GM23248 (cell line): ENCODE results near the gene EPX. TPM values are rescaled to one million over a fixed set of nuclear protein-coding genes. Genes with fewer than 3 reads are reported as not detected.

Source experiments
- DNase-seq: peaks from one replicate; pipeline ENCODE4 v3.0.0-alpha.2; 2015
- H2AFZ ChIP-seq: fragments of 200-600 bp; sonication (generic); 2 replicates; pipeline ENCODE4 v1.6.1; 2016; ENCODE audit warnings: antibody characterized with exemption
- H3F3A ChIP-seq: fragments of 200-600 bp; sonication (generic); 2 replicates; pipeline ENCODE4 v1.6.1; 2016; ENCODE audit warnings: mild to moderate bottlenecking, antibody characterized with exemption, mixed run types; ENCODE audit not compliant: insufficient read depth
- H3K27ac ChIP-seq: fragments of 200-600 bp; sonication (generic); 2 replicates; pipeline ENCODE4 v1.5.1; 2016; ENCODE audit warnings: mild to moderate bottlenecking
- H3K27me3 ChIP-seq: fragments of 200-600 bp; sonication (generic); replicated peaks from 2 replicates; pipeline ENCODE4 v1.6.1; 2016; ENCODE audit warnings: mild to moderate bottlenecking; ENCODE audit not compliant: insufficient read depth
- H3K36me3 ChIP-seq: fragments of 200-600 bp; sonication (generic); 2 replicates; pipeline ENCODE4 v1.6.1; 2016; ENCODE audit warnings: low read depth, mild to moderate bottlenecking
- H3K4me1 ChIP-seq: fragments of 200-600 bp; sonication (generic); 2 replicates; pipeline ENCODE4 v1.6.1; 2016; ENCODE audit warnings: mild to moderate bottlenecking; ENCODE audit not compliant: insufficient read depth
- H3K4me2 ChIP-seq: fragments of 200-600 bp; sonication (generic); one replicate; pipeline ENCODE4 v1.6.1; 2016; ENCODE audit warnings: mild to moderate bottlenecking; ENCODE audit not compliant: unreplicated experiment
- H3K4me3 ChIP-seq: fragments of 200-600 bp; sonication (generic); 2 replicates; pipeline ENCODE4 v1.5.1; 2016; ENCODE audit warnings: mild to moderate bottlenecking
- H3K79me2 ChIP-seq: fragments of 200-600 bp; sonication (generic); 2 replicates; pipeline ENCODE4 v1.6.1; 2016; ENCODE audit warnings: mild to moderate bottlenecking; ENCODE audit not compliant: insufficient read depth
- H3K9ac ChIP-seq: fragments of 200-600 bp; sonication (generic); 2 replicates; pipeline ENCODE4 v1.6.1; 2016; ENCODE audit warnings: mild to moderate bottlenecking
- H3K9me2 ChIP-seq: fragments of 200-600 bp; sonication (generic); 2 replicates; pipeline ENCODE4 v1.6.1; 2016; ENCODE audit warnings: mixed run types, mild to moderate bottlenecking, moderate library complexity; ENCODE audit not compliant: insufficient read depth
- H3K9me3 ChIP-seq: fragments of 200-600 bp; sonication (generic); one replicate; pipeline ENCODE4 v1.6.1; 2017; ENCODE audit warnings: low read depth
- H4K20me1 ChIP-seq: fragments of 200-600 bp; sonication (generic); 2 replicates; pipeline ENCODE4 v1.6.0; 2016; ENCODE audit not compliant: insufficient read depth
- EZH2 ChIP-seq: fragments of 200-600 bp; sonication (generic); IDR thresholded peaks from 2 replicates; pipeline ENCODE4 v1.6.1; 2018; ENCODE audit warnings: antibody characterized with exemption, mild to moderate bottlenecking; ENCODE audit not compliant: insufficient read depth, poor library complexity, severe bottlenecking
- EZH2phosphoT487 ChIP-seq: fragments of 200-600 bp; sonication (generic); IDR thresholded peaks from 2 replicates; pipeline ENCODE4 v1.6.1; 2018; ENCODE audit warnings: antibody characterized with exemption, moderate library complexity, mild to moderate bottlenecking, low read depth; ENCODE audit not compliant: insufficient read depth
- WGBS, 2 experiments: methylation state at CpG; one replicate each; pipeline ENCODE4 v1.1.6; 2015 to 2017; ENCODE audit warnings: low lambda C conversion rate in 2 of 2, low coverage in 1 of 2; ENCODE audit errors: missing lambda C conversion rate in 2 of 2; 5-methylcytosine and 5-hydroxymethylcytosine counted together
- in situ Hi-C: fragments of 300-500 bp; cut with MboI; formaldehyde crosslinking; loops from 2 replicates; pipeline ENCODE4 v1.15.0; 2020
- polyA plus RNA-seq: library from polyadenylated mRNA; unstranded; fragments of >200 nt; fragmentation: Nextera tagmentation; extraction: Ambion mirVana; gene quantifications from 2 replicates; pipeline ENCODE4 v1.2.1, GENCODE V29; 2016
- total RNA-seq: library from RNA; depleted of rRNA; stranded (reverse); fragments of >200 nt; shearing (Covaris generic); gene quantifications from 2 replicates; pipeline ENCODE4 v1.2.3, GENCODE V29; 2014

EPX gene
- total and polyA plus RNA-seq, 2 experiments from 2014 or later: not detected

GRCh38 chr17:58183514-58183913 lies 9.0 kb upstream of the EPX start:
- Histone ChIP-seq H3K4me2 (no peak overlapping the region), H3K9ac (no peak overlapping the region), H4K20me1 (no peaks in the 10 kb centered on the region), H3K27me3 (no peaks in the 10 kb centered on the region; the same call in 1 of the 2 replicates), H3F3A (no peaks in the 10 kb centered on the region), H3K36me3 (no peaks in the 10 kb centered on the region), H3K79me2 (no peaks in the 10 kb centered on the region), H3K9me2 (no peaks in the 10 kb centered on the region), H3K4me1 (no peaks in the 10 kb centered on the region), H3K4me3 (no peak overlapping the region), H3K9me3 (no peaks in the 10 kb centered on the region), H3K27ac (no peak overlapping the region), H2AFZ (no peak overlapping the region)
- DNase-seq: no peak
- 65 to 76% methylated on average over 4 of the region's 4 CpGs for WGBS, 2 experiments
- TF ChIP-seq EZH2phosphoT487 (no peak), EZH2 (no peak)
- in situ Hi-C loops: no loop called here

- in situ Hi-C loops: no loop called here
- no peaks in the 10 kb centered on the region; the same call in 1 of the 2 replicates for H3K27me3 ChIP-seq
- 42 to 44% methylated on average over 10 of the region's 10 CpGs for WGBS, 2 experiments
Measured at GRCh38 chr17:58184308-58184985, 8.1 kb upstream of the EPX start.

GRCh38 chr17:58184986-58185761 lies 7.4 kb upstream of the EPX start:
- no peak overlapping the region for H3K9ac ChIP-seq
- 57 to 58% methylated on average over 7 to 8 of the region's 8 CpGs for WGBS, 2 experiments
- in situ Hi-C loops: no loop called here
- H3K9me2 ChIP-seq: no peaks in the 10 kb centered on the region
- H3K4me1 ChIP-seq: 0 out of 2 replicates have a peak, but pooled peaks cover 3% of the 10 kb centered on the region
- H4K20me1 ChIP-seq: no peaks in the 10 kb centered on the region
- H3K4me3 ChIP-seq: no peak overlapping the region
- H3K9me3 ChIP-seq: no peaks in the 10 kb centered on the region
- H3F3A ChIP-seq: no peaks in the 10 kb centered on the region
- H3K4me2 ChIP-seq: no peak overlapping the region
- H3K27ac ChIP-seq: no peak overlapping the region
- H3K36me3 ChIP-seq: no peaks in the 10 kb centered on the region
- no peak for TF ChIP-seq EZH2phosphoT487
- no peak for TF ChIP-seq EZH2
- DNase-seq: no peak
- H3K27me3 ChIP-seq: no peaks in the 10 kb centered on the region; the same call in 1 of the 2 replicates
- no peak overlapping the region for H2AFZ ChIP-seq
- H3K79me2 ChIP-seq: no peaks in the 10 kb centered on the region

More at GRCh38 chr17:58184308-58184985, 8.1 kb upstream of the EPX start:
- peak; percentile 60 for DNase-seq
- Histone ChIP-seq H3K4me1 (no peaks in the 10 kb centered on the region), H3K79me2 (no peaks in the 10 kb centered on the region), H3K36me3 (no peaks in the 10 kb centered on the region), H3K9ac (no peak overlapping the region), H2AFZ (no peak overlapping the region), H3K9me2 (no peaks in the 10 kb centered on the region), H3F3A (no peaks in the 10 kb centered on the region), H3K27ac (no peak overlapping the region), H3K4me3 (no peak overlapping the region), H3K9me3 (no peaks in the 10 kb centered on the region), H3K4me2 (no peak overlapping the region), H4K20me1 (no peaks in the 10 kb centered on the region)
- TF ChIP-seq EZH2 (no peak), EZH2phosphoT487 (no peak)

DNA sequence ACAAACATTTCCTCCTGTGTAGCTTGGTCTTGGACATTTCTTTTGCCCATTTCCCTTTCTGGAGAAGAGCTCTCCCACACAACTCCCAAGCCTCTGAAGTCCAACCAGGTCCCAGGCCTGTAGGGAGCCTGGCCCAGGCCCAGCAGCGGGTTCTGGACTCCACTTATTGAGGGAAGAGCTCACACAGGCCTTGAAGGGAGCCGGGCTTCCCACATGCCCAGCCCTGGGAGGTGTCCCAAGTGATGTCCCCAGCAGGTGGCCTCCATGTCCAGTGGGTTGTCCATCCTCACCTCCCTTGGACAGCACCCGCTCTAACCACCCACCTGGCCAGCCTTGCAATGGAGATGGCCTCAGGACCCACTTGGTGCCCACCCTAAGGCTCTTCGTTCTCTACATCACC lies 5.9 kb upstream of the EPX start:
- in situ Hi-C loops: no loop called here

More for the DNA sequence above, 5.9 kb upstream of the EPX start:
- no peak for TF ChIP-seq EZH2
- TF ChIP-seq EZH2phosphoT487: no peak
- whole genome bisulfite sequencing, 2 experiments: 18 to 23% methylated on average over 3 to 4 of the region's 4 CpGs
- Histone ChIP-seq H3K9me2 (no peaks in the 10 kb centered on the region), H3F3A (no peaks in the 10 kb centered on the region), H3K4me2 (no peak overlapping the region), H3K79me2 (no peaks in the 10 kb centered on the region), H3K9ac (no peak overlapping the region), H3K4me1 (0 out of 2 replicates have a peak, but pooled peaks cover 4% of the 10 kb centered on the region), H3K4me3 (no peak overlapping the region), H3K36me3 (no peaks in the 10 kb centered on the region), H3K9me3 (no peaks in the 10 kb centered on the region), H3K27me3 (no peaks in the 10 kb centered on the region; the same call in none of the 2 replicates), H2AFZ (no peak overlapping the region), H3K27ac (no peak overlapping the region), H4K20me1 (no peaks in the 10 kb centered on the region)
- no peak for DNase-seq
